ENCODE results near the gene ARCN1. TPM values are rescaled to one million over a fixed set of nuclear protein-coding genes. Genes with fewer than 3 reads are reported as not detected.

Gene ARCN1
- total RNA-seq = 105 and 157 TPM in 2 replicates

GRCh38 chr11:118572061-118572980, at the start of gene ARCN1:
Gene ARCN1 (plus strand): TSS chr11:118572409. CDS start chr11:118572548, 139 bp downstream.

GRCh38 chr11:118527109-118527508, 45.1 kb upstream of the ARCN1 start, which contains the start of gene TTC36:
Gene TTC36 (plus strand): TSS chr11:118527474. CDS start chr11:118527495, 21 bp downstream.

GRCh38 chr11:118530683-118531596, 41.3 kb upstream of the ARCN1 start, which contains the start of gene TMEM25:
Gene TMEM25 (plus strand): TSS chr11:118531192. CDS start chr11:118531802, 610 bp downstream.

GRCh38 chr11:118607401-118608359, 35.5 kb downstream of the ARCN1 start, which contains the start of gene PHLDB1:
Gene PHLDB1 (plus strand): TSS chr11:118607615. CDS start chr11:118613837, 6,222 bp downstream.

Small RNAs within 50 kb of the gene (small RNA-seq; reads per million reads assigned to genes)
- gene RNU6-1157P = not detected

Other genes with a start within 250 kb of the ARCN1 start
- not detected in 2 replicates for gene CD3D, start 229.7 kb upstream of the ARCN1 start, total RNA-seq
- not detected in 2 replicates for gene CD3G, start 228.1 kb upstream of the ARCN1 start, total RNA-seq
- 43.4 and 54.2 TPM in 2 replicates for gene UBE4A, start 212.8 kb upstream of the ARCN1 start, total RNA-seq
- 26.6 and 31.6 TPM in 2 replicates for gene ATP5MG, start 170.8 kb upstream of the ARCN1 start, total RNA-seq
- 28.7 and 39.1 TPM in 2 replicates for gene KMT2A, start 135.9 kb upstream of the ARCN1 start, total RNA-seq
- gene TTC36, start 44.9 kb upstream of the ARCN1 start, total RNA-seq = 0.20 TPM in 1 of 2 replicates, not detected in the other
- gene TMEM25, start 41.2 kb upstream of the ARCN1 start, total RNA-seq = 0.73 and 1.2 TPM in 2 replicates
- 36.4 and 40.8 TPM in 2 replicates for gene IFT46, start 6.5 kb upstream of the ARCN1 start, total RNA-seq
- gene PHLDB1, start 35.2 kb downstream of the ARCN1 start, total RNA-seq = 148 and 163 TPM in 2 replicates
- gene TREH, start 107.2 kb downstream of the ARCN1 start, total RNA-seq = not detected in 2 replicates
- 74.2 and 98.3 TPM in 2 replicates for gene DDX6, start 218.8 kb downstream of the ARCN1 start, total RNA-seq